HG03039 (cell line): ENCODE results near the gene PSEN1.
"Not testable (repeated sequence)": the region's sequence is repeated elsewhere in the genome, so short reads cannot be mapped to it uniquely, and the experiment has no call there.

Experiments
- ATAC-seq: cut with Tn5 transposase; IDR thresholded peaks from one replicate; pipeline ENCODE4 v1.9.1; 2021; ENCODE audit warnings: mild to moderate bottlenecking, moderate library complexity; ENCODE audit not compliant: unreplicated experiment

The PSEN1 gene

GRCh38 chr14:73162251-73162650 is 25.9 kb downstream of the PSEN1 start:
- ATAC-seq, result no peak

DNA sequence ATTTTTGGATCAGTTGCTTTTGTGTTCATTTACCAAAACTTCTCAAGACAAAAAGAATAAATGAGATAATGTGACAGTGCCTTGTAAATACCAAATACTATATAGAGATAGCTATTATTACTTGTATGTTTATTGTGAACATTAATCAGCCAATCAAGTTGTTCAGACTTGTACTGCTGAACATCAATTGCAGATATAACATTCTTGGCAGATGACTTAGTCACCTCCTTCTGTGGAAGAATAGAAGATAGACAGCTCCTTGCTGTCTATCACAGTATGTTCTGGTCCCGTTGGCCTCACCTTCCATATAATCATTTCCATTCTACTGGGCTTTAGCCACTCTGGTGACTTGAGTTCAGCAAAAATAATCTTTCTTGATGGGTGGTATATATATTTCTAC is 30.1 kb downstream of the PSEN1 start:
- no peak for ATAC-seq

- no peak for ATAC-seq
Observed at GRCh38 chr14:73167727-73168126, 31.4 kb downstream of the PSEN1 start.

- no peak for ATAC-seq
Observed at GRCh38 chr14:73168274-73168673, 32.0 kb downstream of the PSEN1 start.

DNA sequence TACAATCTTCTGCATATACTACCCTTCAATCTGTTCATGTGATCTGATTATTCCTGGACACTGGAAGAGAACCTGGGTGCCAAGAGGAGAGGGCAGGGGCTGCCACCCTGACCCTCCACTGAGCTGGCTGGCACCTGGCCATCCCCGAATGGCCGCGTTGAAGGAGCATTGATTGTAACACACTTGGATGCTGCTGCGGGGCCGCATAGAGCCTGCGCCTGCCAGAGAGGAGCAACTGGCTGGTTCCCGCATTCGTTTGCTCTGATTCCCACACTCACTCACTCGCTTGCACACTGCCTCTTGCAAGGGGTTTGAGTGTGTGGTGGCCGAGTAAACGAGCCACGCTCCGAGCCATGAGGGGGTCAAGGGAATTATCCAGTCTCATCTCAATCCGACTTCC is 32.4 kb downstream of the PSEN1 start:
- no peak for ATAC-seq

DNA sequence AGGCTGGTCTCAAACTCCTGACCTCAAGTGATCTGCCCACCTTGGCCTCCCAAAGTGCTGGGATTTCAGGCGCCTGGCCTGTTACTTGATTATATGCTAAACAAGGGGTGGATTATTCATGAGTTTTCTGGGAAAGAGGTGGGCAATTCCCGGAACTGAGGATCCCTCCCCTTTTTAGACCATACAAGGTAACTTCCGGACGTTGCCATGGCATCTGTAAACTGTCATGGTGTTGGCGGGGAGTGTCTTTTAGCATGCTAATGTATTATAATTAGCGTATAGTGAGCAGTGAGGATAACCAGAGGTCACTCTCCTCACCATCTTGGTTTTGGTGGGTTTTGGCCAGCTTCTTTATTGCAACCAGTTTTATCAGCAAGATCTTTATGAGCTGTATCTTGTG is 33.5 kb downstream of the PSEN1 start:
- not testable (repeated sequence) for ATAC-seq

- no peak for ATAC-seq
Observed at GRCh38 chr14:73170686-73171085, 34.4 kb downstream of the PSEN1 start.

DNA sequence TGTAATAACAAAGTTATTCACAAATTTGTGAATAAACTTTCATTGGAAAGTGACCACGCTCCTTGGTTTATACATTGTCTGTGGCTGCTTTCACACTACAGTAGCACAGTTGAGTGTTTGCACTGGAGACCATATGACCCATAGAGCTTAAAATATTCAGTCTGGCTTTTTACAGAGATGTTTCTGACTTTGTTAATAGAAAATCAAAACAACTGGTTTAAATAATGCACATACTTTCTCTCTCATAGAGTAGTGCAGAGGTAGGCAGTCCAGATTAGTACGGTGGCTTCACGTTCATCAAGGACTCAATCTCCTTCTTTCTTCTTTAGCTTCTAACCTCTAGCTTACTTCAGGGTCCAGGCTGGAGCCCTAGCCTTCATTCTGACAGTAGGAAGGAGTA is 36.2 kb downstream of the PSEN1 start:
- no peak for ATAC-seq

DNA sequence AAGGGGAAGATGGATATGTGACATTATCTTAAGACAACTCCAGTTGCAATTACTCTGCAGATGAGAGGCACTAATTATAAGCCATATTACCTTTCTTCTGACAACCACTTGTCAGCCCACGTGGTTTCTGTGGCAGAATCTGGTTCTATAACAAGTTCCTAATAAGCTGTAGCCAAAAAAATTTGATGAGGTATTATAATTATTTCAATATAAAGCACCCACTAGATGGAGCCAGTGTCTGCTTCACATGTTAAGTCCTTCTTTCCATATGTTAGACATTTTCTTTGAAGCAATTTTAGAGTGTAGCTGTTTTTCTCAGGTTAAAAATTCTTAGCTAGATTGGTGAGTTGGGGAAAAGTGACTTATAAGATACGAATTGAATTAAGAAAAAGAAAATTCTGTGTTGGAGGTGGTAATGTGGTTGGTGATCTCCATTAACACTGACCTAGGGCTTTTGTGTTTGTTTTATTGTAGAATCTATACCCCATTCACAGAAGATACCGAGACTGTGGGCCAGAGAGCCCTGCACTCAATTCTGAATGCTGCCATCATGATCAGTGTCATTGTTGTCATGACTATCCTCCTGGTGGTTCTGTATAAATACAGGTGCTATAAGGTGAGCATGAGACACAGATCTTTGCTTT is 36.9 kb downstream of the PSEN1 start:
- ATAC-seq, result no peak

DNA sequence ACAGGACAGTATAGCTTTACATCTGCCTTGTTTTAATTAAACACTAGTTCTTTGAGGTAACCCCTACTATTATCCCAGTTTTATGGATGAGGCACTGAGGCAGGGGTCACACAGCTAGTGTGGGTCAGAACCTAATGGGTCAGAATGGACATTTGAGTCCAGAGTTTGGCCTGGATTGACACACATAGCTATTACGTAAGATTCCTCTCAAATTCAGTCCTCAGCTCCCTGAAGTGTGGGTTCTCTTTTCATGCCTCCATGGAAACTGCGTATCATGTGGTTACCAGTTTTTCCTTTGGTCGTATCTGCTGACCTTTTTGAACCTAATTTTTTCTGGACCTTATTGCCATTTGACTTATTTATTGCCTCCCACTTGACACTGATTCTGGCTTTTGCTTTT is 40.4 kb downstream of the PSEN1 start:
- no peak for ATAC-seq

GRCh38 chr14:73180385-73180805 is 44.1 kb downstream of the PSEN1 start:
- ATAC-seq, result no peak

GRCh38 chr14:73180969-73181368 is 44.7 kb downstream of the PSEN1 start:
- ATAC-seq, result not testable (repeated sequence)

GRCh38 chr14:73188501-73188911 is 52.2 kb downstream of the PSEN1 start:
- no peak for ATAC-seq

DNA sequence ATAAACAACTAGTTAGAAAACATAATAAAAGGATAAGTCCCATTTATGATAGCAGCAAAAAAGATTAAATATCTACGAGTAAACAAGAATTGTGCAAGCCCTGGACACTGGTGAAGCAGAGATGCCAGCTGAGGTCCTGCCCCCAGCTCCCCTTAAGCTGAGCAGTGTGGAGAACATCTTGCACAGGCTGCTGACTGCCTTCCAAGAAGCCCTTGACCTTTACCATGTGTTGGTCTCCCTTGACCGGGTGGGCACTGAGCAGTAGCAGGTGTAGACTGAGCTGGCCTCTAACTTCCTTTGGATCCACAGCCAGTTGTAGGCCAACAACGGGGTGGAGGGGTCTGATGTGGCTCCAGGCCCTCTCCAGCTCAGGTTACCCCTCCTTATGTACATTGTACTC is 53.3 kb downstream of the PSEN1 start:
- no peak for ATAC-seq

- no peak for ATAC-seq
Observed at GRCh38 chr14:73191441-73191840, 55.1 kb downstream of the PSEN1 start.

- not testable (repeated sequence) for ATAC-seq
Observed at GRCh38 chr14:73194306-73194705, 58.0 kb downstream of the PSEN1 start.

GRCh38 chr14:73198253-73198652 is 61.9 kb downstream of the PSEN1 start:
- no peak for ATAC-seq

DNA sequence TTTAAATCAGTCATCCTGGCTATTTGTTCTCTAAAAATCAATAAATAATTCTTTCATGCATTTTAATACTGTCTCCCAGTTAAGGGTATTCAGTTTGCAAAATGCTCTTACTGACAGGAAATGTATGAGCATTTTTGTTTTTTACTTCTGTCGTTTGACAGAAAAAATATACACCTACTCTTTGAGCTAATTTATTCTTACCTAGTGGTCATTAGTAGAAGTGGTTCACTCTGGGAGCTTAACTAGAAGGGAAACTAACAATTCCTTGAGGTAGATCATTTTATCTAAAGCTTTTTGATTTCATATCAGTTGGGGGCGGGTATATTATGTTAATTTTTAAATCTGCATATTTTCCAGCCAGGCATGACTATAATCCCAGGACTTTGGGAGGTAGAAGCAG is 67.2 kb downstream of the PSEN1 start:
- no peak for ATAC-seq

DNA sequence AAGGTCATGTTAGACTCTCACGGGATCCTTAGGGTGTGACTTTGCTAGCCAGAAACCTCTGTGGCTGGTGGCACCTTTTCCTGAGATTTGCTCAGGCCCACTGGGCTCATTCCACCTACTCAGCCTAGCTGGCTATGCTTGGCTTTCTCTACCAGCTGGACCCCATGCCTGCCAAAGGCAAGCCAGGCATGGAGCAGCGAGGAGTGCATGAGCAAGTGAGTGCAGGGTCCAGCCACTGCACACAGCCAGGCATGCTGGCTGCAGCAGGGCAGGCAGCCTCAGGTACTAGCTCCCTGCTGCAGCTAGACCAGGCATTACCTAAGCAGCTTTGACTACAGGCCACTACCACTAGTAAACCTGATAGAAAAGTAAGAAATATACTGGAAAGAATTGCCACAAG is 71.3 kb downstream of the PSEN1 start:
- ATAC-seq, result no peak

- no peak for ATAC-seq
Observed at GRCh38 chr14:73208390-73208789, 72.1 kb downstream of the PSEN1 start.

GRCh38 chr14:73208846-73209245 is 72.5 kb downstream of the PSEN1 start:
- no peak for ATAC-seq

- no peak for ATAC-seq
Observed at GRCh38 chr14:73209953-73210352, 73.6 kb downstream of the PSEN1 start.
